GM19023 (cell line): ENCODE measurements around the gene MRPS21.
"Not testable (repeated sequence)": the region's sequence is repeated elsewhere in the genome, so short reads cannot be mapped to it uniquely, and the experiment has no call there.

Source experiments
- ATAC-seq: cut with Tn5 transposase; IDR thresholded peaks from one replicate; pipeline ENCODE4 v1.9.1; 2021; ENCODE audit warnings: mild to moderate bottlenecking, moderate library complexity; ENCODE audit not compliant: unreplicated experiment

The MRPS21 gene

DNA sequence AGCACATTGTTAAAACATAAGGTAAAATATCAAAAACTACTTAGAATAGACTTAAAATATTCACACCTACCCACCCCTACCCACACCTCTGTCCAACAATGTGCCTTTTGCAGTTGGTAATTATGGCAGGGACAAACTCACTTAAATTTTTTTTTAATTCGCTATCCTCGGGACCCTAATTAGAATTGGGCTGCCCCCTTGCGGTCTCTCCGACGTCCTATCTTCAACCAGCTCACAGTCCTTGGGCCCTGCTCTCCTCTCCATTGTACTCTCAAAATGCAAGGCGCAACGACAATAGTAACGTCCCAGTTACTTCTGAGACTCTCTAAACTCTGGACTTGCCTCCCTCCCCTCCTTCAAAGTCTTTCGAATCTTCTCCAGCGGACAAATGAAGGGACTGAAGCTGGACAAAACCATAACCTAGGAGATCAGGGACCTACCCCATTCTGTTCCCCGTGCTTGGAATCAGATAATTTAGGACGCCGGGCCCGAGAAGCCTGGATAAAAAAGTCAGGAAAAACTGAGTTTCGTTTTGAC, 12.4 kb upstream of the MRPS21 start:
- no peak for ATAC-seq

DNA sequence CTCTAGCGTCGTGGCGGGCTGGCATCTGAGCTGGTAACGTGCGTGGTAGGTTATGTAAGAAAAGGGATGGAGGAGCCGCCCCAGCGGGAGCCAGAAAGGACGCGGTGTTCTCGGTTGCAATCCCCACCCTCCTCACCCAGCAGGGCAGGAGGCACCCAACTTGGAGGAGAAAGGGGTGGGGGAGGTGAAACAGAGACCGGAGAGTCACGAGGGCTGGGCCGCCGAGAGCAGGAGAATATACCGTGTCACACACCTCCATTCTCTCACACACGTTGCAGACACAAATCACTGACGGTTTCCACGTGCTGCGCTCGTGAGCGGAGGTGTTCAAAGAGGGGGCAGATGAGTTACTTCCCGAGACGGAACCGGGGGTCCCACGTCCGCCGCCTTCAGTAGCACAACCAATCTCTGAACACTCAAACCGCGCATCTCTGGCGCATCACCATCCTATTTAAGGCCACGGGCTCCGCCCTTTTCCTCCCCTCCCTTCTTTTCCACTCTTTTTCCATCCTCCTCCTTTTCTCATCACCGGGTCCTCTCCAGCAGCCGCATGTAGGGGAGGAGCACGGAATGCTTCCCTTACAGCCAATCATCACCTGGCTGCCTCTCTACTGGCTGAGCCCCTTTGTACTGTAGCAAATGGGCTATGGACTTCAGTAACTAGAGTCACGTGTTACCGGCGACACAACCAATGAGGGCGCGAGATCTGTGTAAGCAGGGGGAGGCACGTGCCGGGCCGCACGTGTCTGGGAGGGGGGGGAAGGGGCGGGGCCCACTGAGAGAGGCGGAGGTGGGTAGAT, 11.7 kb upstream of the MRPS21 start, which contains the start of gene CIART:
TSS of gene CIART (plus strand) at position 797 of the 800 bp plus-strand sequence. CDS start 714 bp downstream, outside the sequence.
- ATAC-seq: peak; percentile 80

DNA sequence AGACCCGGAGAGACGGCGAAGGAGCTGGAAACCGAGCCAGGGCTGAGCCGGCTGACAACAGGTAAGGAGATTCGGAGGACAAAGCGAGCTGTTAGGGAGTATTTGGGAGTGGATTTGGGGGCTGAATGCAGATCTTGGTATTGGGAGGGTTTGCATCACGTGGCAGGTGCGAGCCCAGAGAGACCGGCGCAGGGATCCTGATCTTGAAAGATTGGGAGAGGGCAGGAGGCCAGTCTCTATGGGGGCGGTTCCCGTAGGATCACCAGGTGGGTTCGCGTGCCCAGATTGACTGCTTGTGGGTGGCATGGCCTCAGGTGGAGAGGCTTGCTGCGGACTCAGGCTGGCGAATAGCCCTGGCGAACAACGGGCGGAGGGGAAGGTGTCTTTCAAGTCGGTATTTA, 11.1 kb upstream of the MRPS21 start:
- no peak for ATAC-seq

DNA sequence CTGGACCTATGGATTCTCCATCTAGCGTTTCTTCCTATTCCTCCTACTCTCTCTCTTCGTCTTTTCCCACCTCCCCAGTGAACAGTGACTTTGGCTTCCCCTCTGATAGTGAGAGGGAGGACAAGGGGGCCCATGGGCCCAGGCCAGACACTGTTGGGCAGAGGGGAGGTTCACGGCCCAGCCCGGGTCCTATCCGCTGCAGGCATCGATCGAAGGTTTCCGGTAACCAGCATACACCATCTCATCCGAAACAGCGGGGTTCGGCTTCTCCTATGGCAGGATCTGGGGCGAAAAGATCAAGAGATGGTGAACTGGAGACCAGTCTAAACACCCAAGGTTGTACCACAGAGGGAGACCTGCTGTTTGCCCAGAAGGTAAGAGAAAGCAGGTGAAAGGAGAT, 10.4 kb upstream of the MRPS21 start:
- no peak for ATAC-seq

DNA sequence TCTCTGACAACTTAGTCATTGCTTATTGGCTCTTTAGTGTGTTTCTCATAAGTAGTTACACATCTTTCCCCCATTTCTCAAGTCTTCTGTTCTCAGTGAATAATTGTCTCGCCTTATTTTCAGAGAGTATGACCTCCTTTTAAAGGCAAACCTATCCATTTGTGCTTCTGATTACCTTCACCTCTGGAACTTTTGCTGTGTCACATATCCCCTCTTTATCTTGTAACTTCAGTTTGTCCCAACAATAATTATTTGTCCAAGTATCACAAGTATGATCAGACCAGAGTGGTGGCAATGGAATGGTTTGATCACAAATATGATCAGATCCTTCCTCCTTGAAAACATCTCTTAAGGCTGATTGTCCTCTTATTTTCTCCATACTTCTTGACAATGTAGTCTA, 5.3 kb upstream of the MRPS21 start:
- no peak for ATAC-seq

DNA sequence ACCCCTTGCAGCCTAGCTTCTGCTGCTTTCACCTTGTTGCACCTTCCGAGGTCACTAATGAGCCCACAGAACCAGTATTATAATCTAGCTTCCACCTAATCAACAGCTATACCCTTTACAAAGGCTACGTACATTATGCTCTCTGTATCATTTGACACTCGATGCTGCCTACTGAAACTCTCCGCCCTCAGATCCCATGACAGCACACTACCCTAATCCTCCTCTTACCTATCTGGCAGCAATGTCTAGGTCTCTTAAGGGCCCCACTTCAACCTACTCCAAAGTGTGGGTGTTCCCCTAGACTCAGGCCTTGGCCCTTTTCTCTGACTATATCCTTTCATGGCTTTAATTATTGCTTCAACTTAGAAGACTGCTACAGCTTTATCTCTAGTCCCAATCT, 4.8 kb upstream of the MRPS21 start:
- ATAC-seq: no peak

DNA sequence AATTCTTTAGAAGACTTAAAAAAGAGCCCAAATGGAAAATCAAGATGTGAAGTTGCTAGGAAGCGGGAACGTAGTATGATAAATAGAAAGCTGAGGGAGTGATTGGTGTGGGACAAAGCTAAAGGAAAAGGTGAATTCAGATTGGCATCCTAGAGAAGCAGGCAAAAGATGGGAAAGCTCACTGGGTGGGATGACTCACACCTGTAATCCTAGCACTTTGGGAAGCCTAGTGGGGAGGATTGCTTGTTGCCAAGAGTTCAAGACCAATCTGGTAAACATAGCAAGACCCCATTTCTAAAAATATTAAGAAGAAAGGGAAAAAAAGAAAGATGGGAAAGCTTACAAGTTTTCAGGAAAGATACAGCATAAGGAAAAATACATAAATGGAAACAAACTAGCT, 1.8 kb downstream of the MRPS21 start:
- ATAC-seq: no peak

DNA sequence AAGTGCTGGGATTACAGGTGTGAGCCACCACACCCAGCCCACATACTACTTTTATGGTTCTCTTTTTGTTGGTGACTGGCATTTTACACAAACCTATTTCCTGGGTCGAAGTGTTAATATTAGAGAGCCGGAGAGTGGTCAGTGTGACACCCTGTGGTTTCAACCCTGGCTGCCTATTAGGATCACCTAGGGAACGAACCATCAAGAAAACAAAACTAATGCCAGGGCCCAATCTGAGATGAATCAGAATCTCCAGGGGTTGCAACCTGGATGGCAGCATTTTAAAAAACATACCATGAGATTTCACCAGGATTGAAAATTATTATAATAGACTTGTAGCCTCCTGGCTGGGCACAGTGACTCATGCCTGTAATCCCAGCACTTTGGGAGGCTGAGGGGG, 6.1 kb downstream of the MRPS21 start:
- ATAC-seq: no peak

DNA sequence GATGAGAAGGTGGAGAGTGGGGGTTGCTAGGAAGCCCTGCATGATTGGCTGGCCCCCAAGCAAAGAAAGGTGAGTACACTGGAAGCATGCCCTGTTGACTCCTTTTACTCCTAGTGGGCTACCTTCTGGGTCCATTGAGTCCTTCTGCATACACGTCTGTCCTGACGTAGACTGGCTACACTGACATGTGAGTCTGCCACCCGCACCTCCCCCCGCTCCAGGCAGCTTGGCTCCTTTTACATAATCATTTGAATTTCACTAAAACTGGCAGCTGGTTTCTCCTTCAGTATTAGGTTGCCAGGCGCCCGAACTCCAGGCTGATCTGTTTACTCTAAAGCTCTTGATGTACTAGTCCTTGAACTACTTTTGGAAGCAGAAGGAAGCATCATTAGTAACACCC, 8.7 kb downstream of the MRPS21 start:
- no peak for ATAC-seq

DNA sequence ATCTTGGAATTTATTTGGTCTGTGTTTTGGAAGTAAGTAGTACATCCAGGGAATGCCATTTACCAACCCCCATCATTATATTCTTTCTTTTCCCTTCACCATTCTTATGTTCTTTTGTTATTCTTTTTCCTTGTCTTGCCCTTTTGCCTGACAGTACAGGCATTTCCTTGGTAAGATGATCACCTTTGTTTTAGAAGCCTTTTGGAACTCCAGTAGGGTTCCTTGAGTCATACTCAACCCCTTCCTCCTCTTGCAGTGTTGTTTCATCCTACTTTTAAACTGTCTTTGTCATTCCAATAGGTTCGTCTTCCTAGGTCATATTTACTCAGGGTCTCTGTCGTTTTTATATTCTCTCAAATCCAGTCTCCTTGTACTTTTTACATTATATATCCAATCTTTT, 9.2 kb downstream of the MRPS21 start:
- no peak for ATAC-seq

DNA sequence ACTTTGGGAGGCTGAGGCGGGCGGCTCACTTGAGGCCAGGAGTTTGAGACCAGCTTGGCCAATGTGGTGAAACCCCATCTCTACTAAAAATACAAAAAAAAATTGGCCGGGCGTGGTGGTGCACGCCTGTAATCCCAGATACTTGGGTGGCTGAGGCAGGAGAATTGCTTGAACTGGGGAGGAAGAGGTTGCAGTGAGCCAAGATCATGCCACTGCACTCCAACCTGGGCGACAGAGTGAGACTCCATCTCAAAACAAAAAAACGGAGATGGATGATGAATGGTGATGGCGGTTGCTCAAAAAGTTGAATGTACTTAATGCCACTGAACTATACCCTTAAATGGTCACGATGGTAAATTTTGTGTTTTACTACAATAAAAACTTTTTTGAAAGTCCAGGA, 14.9 kb downstream of the MRPS21 start:
- ATAC-seq: not testable (repeated sequence)

DNA sequence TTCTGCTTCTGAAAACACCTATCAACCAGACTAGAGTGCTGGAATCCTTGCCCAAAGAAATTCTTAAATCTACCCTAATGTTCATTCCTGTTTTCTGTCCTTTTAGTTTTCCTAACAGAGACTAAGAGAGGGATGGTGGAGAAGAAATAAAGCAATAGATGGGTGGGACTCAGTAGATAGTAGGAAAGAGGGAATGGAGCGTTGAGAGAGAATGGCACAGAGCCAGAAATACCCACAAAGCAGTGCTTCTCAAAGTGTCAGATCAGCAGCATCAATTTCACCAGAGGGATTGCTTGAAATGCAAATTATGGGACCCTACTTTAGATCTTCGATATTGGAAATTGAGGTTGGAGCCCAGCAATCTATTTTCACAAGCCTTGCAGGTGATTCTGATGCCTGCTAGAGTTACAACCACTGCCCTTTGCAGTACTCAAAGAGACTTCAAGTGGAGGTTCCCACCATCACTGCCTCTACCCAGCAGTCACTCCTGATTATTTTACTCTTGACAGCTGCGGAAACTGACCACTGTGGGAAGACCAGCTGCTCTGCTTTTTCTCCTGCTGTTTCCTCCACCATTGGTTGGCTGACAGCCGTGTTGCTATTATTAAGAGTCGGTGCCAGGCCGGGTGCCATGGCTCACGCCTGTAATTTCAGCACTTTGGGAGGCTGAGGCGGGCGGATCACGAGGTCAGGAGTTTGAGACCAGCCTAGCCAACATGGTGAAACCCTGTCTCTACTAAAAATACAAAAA, 16.3 kb downstream of the MRPS21 start:
- ATAC-seq: no peak

DNA sequence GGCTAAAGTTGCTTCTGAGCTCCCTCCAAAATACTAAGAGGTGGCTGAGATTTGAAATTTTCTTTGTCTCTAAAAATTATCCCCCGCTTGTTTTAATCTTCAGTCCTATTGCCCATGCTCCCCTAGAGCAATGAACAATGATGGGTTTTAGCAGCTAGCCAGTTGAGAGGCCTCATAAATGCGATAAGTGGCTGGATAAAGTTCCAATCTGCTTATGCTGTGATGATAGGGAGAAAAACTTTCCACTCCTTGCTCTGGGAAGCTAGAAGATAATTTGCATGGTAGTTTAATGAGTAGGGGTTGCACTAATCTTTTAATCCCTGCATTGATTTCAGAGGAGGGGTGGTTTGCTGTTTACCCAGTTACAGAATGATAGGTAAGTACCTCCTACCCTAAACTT, 18.1 kb downstream of the MRPS21 start:
- no peak for ATAC-seq

DNA sequence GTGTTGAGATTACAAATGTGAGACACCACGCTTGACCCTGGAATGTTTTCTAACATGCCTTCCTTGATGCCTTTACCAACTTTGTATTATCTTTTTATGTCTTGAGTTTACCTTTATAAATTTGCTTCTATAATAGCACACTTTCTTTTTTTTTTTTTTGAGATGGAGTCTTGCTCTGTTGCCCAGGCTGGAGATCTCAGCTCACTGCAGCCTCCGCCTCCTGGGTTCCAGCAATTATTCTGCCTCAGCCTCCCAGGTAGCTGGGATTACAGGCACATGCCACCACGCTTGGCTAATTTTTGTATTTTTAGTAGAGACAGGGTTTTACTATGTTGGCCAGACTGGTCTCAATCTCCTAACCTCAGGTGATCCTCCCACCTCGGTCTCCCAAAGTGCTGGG, 21.0 kb downstream of the MRPS21 start:
- ATAC-seq: not testable (repeated sequence)

DNA sequence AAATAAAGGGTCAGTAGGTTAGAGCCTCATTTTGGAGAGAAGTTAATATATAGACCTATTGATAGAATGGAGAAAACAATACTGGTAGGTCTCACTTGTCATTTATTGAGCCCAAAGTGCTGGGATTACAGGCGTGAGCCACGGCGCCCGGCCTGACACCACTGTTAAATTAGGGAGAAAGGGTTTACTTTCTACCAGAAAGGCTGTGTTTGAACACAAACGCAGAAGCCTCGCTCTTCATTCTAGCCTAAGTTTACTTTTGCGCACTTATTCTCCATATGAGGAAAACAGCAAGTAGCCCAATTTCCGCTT, 27.0 kb downstream of the MRPS21 start:
- no peak for ATAC-seq

DNA sequence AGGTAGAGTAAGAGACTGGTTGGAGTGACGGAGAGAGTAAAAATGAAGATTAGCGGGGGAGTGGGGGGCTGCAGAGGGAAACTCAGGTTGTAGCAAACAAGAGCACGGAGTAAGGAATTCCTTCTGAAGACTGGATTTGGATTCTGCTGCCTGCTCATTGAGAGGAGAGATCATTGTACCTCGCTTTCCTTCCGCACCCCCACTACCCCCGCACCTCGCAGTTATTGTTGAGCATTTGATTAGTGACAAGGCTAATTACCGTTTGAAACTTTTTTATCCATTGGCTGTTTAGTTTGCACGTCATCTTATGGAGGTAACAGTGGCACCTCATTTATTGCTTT, 28.1 kb downstream of the MRPS21 start:
- no peak for ATAC-seq

DNA sequence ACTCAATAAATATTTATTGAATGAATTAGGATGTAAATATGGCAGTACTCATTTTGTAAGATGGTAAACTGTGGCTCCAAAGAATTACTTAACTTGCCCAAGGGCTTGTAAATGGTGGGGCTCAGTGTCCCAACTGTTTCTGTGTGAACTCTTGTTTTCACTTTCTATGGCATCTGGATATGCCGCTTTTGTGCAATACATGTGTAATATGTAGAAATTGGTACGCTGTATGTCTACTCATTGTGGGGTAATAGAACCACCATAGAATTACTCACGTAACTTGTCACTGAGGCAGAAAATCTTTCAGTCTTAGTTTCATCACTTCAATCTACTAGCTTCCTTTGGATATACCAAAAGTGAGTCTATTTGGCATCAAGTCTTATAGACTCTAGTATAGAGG, 28.6 kb downstream of the MRPS21 start:
- ATAC-seq: no peak

DNA sequence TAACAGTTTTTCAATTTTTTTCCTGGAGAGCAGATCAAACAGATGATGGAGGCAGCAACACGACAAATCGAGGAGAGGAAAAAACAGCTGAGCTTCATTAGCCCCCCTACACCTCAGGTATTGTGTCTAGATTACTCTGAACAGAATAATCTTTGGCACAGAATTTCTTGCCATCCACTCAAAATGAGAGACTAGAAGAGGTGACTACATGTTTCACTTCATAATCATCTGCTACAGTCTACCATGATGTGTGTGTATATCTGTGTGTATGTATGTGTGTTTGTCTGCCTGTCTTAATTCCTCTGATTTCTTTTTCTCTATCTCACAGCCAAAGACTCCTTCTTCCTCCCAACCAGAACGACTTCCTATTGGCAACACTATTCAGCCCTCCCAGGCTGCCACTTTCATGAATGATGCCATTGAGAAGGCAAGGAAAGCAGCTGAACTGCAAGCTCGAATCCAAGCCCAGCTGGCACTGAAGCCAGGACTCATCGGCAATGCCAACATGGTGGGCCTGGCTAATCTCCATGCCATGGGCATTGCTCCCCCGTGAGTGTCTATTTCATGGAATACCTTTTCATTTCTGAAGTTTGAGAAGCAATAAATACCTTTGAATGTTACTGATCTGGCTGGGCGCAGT, 39.1 kb downstream of the MRPS21 start:
- no peak for ATAC-seq

DNA sequence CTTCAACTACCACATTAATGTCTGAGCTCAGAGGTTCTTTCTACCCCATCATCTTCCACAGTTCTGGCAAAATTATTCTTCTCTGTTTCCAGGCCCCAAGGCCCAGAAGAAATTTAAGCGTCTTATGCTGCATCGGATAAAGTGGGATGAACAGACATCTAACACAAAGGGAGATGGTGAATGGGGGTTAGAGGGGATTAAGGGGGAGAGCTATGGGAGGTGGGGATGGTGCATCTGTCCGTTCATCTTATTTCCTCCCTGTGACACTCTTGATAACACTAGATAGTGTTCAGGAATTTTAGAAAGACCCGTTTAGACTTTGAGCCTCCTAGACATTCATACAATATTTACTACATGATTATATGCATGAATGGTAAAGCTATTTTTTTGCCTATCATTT, 52.7 kb downstream of the MRPS21 start:
- ATAC-seq: no peak

DNA sequence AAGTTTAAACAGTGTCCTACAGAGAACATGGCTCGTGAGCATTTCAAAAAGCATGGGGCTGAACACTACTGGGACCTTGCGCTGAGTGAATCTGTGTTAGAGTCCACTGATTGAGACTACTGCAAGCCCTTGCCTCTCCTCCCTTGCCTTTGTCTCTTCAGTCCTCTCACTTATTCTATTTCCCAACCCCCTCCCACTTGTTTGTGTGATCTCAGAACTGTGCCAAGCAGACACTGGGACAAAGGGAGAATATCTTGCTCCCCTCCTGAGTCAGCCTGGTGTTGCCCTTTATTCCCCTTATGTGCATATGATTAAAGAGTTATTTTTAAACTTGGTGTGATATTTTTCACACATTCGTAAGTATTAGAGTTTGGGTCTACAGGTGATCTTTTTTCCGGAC, 59.2 kb downstream of the MRPS21 start:
- no peak for ATAC-seq
